CD4-positive, alpha-beta T cell treated with Interleukin-6 at 100 ng/mL for 8 hours (primary cell): ENCODE results near the gene NDC1.
"Not testable (repeated sequence)": the region's sequence is repeated elsewhere in the genome, so short reads cannot be mapped to it uniquely, and the experiment has no call there.

ENCODE experiments used
- DNase-seq: peaks from one replicate; pipeline ENCODE4 v3.0.0-alpha.2; 2020; ENCODE audit warnings: mixed read lengths, low spot score

Gene NDC1

GRCh38 chr1:53837924-53838653, at the start of gene NDC1:
TSS of gene NDC1 (minus strand) at chr1:53838296. CDS start at chr1:53838261, 35 bp downstream.
- DNase-seq = peak; percentile 93

GRCh38 chr1:53883600-53883999, 45.5 kb upstream of the NDC1 start:
- DNase-seq = not testable (repeated sequence)

GRCh38 chr1:53881853-53882252, 43.8 kb upstream of the NDC1 start:
- not testable (repeated sequence) for DNase-seq

- DNase-seq = peak; percentile 19
Observed at GRCh38 chr1:53878492-53879105, 40.5 kb upstream of the NDC1 start.

GRCh38 chr1:53875150-53875549, 37.1 kb upstream of the NDC1 start:
- DNase-seq = not testable (repeated sequence)

- DNase-seq = no peak
Observed at GRCh38 chr1:53871773-53872484, 33.8 kb upstream of the NDC1 start.

- DNase-seq = no peak
Observed at GRCh38 chr1:53871221-53871620, 33.1 kb upstream of the NDC1 start.

- no peak for DNase-seq
Observed at GRCh38 chr1:53869454-53870117, 31.5 kb upstream of the NDC1 start.

- DNase-seq = no peak
Observed at GRCh38 chr1:53868565-53868964, 30.5 kb upstream of the NDC1 start.

- no peak for DNase-seq
Observed at GRCh38 chr1:53862507-53862906, 24.4 kb upstream of the NDC1 start.

- peak; percentile 53 for DNase-seq
Observed at GRCh38 chr1:53860967-53861411, 22.9 kb upstream of the NDC1 start.

- no peak for DNase-seq
Observed at GRCh38 chr1:53851571-53852285, 13.6 kb upstream of the NDC1 start.

GRCh38 chr1:53850082-53850673, 12.1 kb upstream of the NDC1 start:
- no peak for DNase-seq

GRCh38 chr1:53847980-53848379, 9.9 kb upstream of the NDC1 start:
- no peak for DNase-seq

- DNase-seq = no peak
Observed at GRCh38 chr1:53842347-53842746, 4.3 kb upstream of the NDC1 start.

- DNase-seq = no peak
Observed at GRCh38 chr1:53838654-53838974, 518 bp upstream of the NDC1 start.

GRCh38 chr1:53837646-53837923, 511 bp downstream of the NDC1 start:
- DNase-seq = no peak

GRCh38 chr1:53835491-53835890, 2.6 kb downstream of the NDC1 start:
- DNase-seq = no peak

GRCh38 chr1:53834776-53835175, 3.3 kb downstream of the NDC1 start:
- DNase-seq = no peak

- no peak for DNase-seq
Observed at GRCh38 chr1:53833393-53833792, 4.7 kb downstream of the NDC1 start.

- no peak for DNase-seq
Observed at GRCh38 chr1:53826367-53826766, 11.7 kb downstream of the NDC1 start.

- no peak for DNase-seq
Observed at GRCh38 chr1:53825306-53825705, 12.8 kb downstream of the NDC1 start.
